Activated T-cell treated with anti-CD3 and anti-CD28 coated beads, Interleukin-2, amount 50 U/mL, for 48 hours (primary cell): ENCODE measurements around the gene ATL3.
"Not testable (repeated sequence)": the region's sequence is repeated elsewhere in the genome, so short reads cannot be mapped to it uniquely, and the experiment has no call there.

Source experiments
- DNase-seq, 2 experiments: peaks; one replicate each; pipeline ENCODE4 v3.0.0-alpha.2; 2020

Gene ATL3

DNA sequence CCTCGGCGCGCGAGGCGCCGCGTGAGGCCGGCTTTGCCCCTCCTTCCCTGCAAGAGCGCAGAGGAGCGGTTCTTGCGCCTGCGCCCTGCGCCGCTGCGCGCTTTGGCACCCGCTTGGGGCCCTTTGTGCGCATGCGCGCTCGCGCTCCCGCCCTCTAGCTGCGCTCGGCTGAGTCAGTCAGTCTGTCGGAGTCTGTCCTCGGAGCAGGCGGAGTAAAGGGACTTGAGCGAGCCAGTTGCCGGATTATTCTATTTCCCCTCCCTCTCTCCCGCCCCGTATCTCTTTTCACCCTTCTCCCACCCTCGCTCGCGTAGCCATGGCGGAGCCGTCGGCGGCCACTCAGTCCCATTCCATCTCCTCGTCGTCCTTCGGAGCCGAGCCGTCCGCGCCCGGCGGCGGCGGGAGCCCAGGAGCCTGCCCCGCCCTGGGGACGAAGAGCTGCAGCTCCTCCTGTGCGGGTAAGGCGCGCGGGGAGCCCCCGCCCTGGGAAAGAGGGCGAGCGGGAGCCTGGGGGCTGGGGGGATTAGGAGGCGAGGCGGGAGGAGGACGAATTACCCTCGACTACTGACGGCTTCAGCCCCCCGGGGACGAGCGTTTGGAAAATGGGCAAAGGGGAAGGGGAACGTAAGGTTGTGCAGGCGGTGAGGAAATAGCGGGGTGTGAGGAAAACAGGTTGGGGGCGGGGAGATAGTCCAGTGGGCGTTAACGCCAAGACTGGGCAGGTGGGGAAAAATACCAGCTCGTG lies 10.3 kb upstream of the ATL3 start, which contains the start of gene RTN3:
TSS of gene RTN3 (plus strand) at position 180 of the 745 bp plus-strand sequence. CDS start at position 317, 137 bp downstream.
- DNase-seq: peak; percentile 98 to 99

DNA sequence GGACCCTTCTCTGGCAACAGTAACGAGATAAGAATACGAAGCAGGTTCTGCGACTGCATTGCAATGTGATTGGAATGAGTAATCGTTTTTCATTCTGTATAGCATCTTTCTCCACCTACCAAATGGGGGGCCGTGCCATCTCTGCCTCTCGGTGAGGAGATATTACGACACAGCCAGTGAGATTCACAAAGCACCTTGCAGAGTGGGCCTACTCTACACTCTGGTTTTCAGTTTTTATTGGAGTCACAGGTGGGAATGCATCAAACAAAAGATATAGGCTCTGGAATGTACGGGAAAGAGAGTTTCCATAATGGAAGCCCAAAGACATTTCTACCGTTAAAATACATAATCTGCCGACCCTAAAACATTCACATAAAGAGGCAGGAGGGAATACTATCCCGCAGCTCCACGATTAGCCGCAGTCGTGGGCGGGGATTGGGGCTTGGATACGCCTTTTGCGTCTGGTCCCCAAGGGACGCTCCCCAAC lies 9.7 kb upstream of the ATL3 start:
- peak; percentile 41 to 48 for DNase-seq

DNA sequence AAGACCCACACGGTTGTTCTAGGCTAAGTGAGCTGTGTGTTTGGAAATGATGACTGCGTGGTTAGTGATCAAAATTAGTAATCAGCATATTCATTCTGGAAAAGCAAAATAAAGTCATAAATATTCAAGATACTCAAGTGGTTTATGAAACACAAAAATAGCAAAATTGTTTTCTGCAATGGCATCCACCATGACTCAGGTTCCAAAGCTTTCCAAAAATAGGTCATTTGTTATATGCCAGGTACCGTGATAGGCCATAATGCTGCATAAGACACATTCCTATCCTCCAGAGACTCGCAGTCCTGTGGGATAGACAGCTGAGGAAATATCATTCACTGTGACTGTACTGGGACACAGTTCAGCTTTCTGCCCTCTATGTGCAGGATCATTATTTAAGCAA lies 2.4 kb upstream of the ATL3 start:
- DNase-seq: no peak

DNA sequence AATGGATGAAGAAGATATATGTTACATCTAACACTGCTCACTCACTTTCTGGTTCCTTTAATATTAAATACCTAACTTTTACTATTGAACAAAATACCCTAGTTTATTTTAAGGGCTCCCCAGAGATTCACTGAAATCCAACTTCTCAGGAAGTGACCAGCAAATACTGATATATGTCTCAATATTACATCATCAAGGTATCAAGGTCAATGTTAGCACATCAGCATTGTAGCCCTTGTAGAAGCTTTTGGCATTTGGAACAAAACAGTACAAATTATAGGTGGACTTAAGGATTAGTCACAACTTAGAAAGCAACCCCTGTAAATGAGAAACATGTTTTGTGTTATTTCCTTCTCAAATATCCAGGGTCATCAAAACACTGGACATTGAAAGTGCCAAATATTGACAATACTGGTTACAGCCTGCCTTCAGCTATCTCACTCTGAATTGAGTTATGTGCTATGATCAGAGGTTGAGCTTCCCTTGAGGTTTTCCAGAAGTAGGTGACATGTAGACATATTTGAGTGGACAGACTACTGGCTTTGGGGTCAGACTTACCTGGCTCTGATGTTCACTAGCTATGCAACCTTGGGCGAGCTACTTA lies 1.9 kb upstream of the ATL3 start:
- DNase-seq: no peak

DNA sequence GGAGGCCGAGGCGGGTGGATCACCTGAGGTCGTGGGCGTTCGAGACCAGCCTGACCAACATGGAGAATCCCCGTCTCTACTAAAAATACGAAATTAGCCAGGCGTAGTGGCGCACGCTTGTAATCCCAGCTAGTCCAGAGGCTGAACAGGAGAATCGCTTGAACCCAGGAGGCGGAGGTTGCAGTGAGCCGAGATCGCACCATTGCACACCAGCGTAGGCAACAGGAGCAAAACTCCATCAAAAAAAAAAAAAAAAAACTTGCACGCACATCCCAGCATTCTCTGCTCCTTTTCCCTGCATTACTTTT lies 934 bp upstream of the ATL3 start:
- no peak for DNase-seq

DNA sequence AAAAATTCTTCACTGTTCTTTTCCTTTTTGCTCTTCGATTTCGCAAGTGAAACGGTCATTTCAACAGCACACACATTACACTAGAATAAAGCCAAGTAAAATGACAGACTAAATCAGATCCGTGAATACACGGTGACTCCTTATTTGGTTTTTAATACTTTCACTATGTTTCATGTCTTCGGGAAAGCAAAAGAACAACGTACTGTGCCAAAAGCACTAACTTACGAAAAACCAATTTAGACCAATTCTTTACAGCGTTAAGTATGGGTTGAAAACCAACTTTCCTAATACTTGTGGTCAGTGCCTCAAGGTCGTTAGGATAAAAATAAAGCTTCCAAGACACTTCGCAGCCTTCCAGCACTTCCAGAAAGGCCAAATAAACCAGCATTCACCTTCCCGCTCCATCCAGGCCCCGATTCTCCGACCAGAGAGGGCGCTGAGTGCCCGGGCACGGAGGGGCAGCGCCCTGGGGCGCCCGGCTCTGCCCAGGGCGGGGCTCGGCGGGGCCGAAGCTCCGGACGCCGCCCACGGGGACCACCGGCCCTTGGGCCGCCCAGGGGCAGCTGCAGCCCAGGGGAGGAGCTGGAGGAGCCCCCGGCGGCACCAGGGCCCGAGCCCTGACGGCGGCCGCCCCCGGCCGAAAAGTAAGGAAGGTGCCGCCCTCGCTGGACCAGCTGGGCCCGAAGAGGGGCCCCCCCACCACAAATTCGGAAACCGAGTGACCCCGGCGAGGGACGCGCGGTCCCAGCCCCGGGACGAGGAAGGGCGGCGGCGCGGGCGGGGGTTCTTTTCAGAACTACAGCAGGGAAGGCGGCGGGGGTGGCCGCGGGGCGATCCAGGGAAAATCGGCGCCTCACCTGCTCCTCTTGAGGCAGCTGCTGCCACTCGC lies 499 bp downstream of the ATL3 start:
- peak; percentile 52 to 60 for DNase-seq

DNA sequence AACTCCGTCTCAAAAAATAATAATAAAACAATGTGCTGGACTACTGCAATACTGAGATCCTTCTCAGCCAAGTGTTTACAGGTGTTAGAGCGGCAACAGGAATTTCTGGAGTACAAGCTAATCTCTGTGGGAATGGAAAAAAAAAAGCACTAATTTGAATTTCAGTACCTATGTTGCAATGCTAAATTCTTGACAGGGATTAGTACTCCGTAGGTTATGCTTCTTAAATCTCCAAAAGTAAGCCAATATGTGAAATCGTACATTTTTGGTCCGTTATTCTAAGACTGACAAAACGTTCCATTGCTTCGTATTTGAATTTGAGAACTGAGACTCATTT lies 1.1 kb downstream of the ATL3 start:
- no peak for DNase-seq

DNA sequence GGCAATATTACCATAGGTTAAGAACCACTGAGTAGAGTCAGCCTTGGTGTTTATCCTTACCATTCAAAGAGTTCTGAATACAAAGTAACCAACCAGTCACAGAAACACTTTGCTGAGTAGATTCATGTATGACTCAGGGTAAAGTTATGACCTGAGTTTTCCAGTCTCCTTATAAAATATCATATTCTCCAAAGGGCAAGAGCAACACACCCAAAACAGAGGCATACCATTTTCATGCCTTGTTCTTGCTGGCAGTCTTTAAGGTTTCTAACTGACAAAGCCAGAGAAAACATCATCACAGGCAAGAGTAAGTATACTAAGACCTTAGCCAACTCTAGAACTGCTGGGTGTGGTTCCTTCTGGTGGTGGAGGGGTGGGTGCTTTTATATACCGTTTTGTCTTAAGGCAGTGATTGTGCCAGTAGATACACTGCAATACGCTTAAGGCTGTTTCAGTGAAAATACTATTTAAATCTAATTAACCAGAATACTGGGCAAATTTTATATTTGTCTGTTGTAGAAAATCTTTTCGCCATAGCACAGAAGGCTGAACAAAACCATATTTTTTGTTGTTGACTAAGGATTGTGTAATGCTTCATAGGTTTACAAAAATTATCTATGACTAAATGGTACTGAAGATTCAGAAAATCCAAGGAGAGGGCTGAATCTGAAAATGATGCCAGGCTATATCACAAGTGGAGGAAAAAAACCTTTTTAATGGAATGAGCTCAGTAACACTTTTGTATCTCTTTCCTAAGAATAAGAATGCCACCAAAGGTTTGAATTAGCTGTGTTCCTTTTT lies 3.0 kb downstream of the ATL3 start:
- DNase-seq: no peak

DNA sequence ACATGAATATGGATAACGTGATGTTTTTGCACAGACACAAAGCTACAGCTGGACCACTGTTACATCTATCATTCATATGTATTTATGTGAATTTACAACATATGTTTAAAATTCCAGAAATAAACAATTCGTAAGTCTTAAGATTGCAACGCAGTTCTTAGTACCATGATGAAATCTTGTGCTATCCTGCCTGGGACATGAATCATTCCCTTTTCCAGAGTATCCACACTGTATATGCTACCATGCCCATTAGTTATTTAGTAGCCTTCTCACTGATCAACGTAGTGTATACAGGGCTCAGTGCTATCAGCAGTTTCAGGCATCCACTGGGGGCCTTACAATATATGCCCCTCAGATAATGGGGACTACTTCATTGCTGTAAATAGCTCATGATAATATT lies 4.3 kb downstream of the ATL3 start:
- no peak for DNase-seq

DNA sequence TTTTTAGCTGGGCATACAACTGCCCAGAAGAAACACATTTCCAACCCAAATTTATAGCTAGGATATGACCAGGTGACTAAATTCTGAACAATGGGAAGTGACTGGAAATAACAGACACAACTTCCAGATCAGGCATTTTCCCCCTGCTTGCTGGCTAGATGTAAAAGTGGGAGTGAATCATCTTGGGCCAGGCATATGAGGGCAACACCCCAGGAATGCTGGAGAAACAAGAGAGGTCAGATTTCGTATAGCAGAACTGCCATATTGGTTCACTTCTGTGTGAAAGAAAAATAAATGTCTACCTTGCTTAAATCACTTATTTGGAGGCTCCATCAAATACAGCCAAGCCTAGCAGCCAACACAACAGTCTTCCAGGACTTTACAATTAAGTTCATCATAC lies 7.4 kb downstream of the ATL3 start:
- no peak for DNase-seq

DNA sequence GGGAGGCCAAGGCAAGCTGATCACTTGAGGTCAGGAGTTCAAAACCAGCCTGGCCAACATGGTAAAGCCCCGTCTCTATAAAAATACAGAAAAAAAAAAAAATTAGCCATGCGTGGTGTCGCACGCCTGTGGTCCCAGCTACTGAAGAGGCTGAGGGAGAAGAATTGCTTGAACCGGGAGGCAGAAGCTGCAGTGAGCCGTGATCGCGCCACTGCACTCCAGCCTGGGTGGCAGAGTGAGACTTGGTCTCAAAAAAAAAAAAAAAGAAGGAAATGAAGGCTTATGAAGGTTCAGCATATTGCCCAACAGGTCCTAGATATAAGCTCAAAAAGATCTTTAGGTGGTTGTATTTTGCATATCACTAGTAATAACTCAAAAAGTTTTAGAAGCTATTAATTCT lies 10.2 kb downstream of the ATL3 start:
- DNase-seq: no peak

DNA sequence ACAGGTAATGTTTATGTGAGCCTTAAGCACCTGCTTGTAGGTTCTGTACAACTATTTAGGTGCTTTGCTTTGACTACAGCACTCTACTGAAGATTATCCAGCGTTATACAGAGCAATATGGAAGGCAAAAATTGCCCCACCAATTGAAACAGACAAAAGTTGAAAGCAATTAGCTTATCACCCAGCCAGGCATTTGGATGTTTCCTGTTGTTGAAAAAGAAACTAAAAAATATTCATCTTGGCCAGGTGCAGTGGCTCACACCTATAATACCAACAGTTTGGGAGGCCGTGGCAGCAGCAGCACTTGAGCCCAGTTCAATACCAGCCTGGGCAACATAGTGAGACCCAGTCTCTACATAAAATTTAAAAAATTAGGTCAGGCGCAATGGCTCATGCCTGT lies 18.5 kb downstream of the ATL3 start:
- no peak for DNase-seq

DNA sequence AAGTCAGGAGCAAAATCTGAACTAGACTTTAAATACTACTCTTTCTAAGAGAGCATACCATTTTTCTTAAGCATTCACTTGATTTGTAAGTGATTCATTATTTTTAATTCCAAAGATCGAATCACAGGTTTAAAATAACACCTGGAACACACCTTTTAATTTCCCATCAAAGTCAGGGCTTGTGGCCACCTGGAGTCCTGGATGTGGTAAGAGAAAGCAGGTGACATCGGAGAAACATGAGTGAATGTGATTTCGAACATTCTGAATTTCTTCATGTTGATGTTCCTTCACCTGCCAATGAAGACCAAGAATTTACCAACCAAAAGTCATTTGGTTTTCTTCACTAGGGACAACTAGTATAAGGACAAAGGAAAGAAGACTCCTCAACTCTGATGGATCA lies 28.0 kb downstream of the ATL3 start:
- DNase-seq: no peak

DNA sequence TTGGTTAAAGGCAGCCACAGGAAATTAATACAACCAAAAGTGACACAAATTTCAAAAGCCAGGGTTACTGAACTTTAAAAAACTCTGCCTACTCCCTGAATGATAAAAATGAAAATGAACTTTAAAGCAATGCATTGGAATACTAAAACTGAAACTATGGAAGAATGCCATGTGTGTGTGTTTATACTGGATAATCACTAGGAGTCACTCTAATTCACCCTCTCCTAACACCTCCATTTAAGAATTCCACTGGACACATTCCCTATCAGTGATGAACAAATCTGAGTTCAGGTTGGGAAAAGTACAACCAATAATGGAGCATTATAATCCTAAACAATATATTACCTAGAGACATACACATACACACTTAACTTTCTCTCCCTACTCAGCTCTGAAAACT lies 29.4 kb downstream of the ATL3 start:
- no peak for DNase-seq

DNA sequence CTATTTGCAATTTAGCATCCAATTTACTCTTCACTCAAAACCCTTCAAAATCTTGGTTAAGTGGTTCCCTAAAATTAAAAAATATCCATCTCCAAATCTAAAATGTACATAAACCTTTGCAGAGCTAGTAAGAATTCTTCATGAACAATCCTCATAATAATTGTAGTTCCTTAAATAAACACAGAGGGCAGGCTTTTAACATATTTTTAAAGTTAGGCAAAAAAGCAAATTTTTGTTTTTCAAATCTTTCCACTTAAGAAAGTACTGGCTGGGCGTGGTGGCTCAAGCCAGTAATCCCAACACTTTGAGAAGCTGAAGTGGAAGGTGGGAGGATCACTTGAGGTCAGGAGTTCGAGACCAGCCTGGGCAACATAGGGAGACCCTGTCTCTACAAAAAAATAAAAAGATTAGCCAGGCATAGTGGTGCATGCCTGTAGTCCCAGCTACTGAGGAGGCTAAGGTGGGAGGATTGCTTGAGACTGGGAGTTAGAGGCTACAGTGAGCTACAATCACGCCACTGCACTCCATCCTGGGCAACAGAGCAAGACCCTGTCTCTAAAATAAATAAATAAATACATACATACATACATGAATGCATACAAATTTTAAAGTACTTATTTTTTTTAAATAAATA lies 31.9 kb downstream of the ATL3 start:
- DNase-seq: no peak

DNA sequence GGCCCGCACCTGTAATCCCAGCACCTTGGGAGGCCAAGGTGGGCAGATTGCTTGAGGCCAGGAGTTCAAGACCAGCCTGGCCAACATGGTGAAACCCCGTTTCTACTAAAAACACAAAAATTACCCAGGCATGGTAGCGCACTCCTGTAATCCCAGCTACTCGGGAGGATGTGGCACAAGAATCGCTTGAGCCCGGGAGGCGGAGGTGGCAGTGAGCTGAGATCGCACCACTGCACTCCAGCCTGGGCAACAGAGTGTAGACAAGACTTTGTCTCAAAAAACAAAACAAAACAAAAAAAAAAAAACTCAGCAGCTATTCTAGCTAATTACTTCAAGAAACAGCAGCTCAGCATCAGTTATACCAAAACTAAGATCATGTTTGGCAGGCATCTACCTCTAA lies 32.7 kb downstream of the ATL3 start:
- not testable (repeated sequence) for DNase-seq

DNA sequence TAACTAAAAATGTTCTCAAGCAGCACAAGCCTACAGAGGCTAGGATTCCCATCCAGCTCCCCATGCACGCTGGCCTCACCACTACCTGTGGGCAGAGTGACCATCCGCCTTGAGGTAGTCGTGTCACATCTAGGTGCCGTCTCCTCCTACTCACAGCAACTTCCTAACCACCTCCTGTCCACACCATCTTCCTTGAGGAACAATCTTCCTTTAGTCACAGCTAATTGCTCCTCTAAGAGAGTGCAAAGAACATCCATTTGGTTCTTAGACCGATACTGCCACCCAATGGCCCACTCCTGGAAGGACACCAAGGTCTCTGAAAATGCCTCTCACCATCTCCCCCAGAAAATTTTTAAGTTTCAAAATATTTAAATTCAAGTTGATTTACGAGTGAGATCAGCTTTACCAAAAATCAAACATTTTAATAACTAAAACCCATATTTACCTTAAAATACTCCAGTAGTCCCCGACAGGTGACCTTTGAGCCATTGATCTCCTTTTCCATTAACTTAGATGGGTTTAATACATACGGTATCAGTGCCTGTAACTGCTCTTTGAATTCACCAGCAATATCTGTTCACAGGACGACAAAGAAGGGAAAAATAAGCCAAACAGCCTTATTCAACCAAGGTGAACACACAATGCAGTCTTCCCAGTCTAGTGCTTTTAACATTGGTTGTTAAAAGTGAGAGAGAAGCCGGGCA lies 35.3 kb downstream of the ATL3 start:
- DNase-seq: peak; percentile 73 to 76

DNA sequence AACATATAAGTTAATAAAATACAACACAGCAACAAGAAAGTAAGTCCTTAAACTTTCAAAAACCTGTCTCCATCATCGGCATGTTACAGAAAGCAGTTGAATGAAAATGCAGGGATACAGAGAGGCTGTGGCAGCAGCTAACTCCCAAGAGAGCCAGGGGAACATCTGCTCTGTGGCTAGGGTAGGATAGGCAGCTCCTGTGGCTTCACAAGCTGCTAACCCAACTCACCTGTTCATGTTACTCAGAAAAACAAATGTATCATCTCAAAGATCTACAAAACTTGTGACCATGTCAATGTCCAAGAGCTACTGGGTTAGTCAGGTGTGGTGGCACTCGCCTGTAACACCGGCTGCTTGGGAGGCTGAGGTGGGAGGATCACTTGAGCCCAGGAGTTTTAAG lies 41.8 kb downstream of the ATL3 start:
- no peak for DNase-seq

DNA sequence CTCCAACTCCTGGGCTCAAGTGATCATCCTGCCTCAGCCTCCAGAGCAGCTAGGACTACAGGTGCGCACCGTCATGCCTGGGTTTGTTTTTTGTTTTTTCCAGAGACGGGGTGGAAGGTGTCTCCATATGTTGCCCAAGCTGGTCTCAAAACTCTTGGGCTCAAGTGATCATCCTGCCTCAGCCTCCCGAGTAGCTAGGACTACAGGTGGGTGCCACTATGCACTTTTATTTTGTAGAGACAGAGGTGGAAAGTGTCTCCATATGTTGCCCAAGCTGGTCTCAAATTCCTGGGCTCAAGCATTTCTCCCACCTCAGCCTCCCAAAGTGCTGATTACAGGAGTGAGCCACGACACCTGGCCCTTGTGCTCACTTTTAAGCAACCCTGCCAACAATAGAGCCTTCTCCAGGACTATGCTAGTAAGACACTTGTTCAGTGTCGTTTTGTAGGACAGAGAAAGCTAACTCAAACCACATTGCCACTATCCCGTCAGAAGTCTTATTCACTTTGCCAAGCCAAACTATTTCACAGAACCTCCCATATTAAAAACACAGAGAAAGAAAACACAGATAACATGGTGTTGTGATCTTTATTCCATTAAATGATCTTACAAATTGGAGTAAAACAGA lies 47.5 kb downstream of the ATL3 start:
- DNase-seq: no peak

DNA sequence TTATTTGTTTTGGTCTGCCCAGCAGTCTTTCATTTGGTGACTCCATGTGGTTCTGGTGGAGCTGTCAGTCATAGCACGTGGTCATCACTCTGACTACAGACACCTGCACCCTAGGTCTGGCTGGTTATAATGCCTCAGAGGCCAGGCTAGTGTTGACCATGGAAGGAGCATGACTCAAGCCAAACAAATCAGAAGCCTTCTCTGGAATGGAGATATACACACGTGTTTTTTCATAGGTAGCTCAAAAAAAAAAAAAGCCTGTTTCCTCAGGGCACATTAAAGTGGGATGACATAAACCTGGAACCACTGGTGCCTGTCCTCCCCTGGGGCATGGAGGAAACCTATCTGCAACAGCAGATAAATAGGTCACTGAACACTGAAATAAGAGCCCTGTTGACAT lies 48.9 kb downstream of the ATL3 start:
- no peak for DNase-seq

DNA sequence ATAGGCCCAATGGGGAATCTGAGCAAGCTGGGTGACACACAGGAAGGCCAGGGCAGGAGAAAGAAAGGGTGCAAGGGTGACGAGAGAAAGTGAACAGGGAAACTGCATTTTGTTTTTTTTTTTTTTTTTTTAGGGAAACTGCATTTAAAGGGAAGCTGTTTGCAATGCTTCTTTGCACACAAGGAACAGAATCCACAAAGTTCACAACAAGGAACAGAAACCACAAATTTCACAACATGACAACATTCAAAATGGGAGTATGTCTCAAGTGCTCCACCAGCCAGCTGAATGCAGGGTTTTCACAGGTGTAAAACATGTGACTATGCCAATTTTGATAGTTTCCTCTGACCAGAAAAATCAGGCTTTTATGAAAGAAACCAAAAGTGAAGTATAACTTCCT lies 50.1 kb downstream of the ATL3 start:
- no peak for DNase-seq
